ENCODE results near the gene HAUS6.
"Not testable (repeated sequence)": the region's sequence is repeated elsewhere in the genome, so short reads cannot be mapped to it uniquely, and the experiment has no call there.

The HAUS6 gene

GRCh38 chr9:19033015-19033414 is 69.7 kb downstream of the HAUS6 start, which contains the start of gene SAXO1:
TSS of gene SAXO1 (minus strand) at chr9:19033209. CDS start at chr9:19032908, 301 bp downstream.
- no peak for DNase-seq (ENCODE audit: low read depth)

- no peak for DNase-seq (ENCODE audit: low read depth)
These were observed 70.3 kb downstream of the HAUS6 start for GRCh38 chr9:19032406-19032805.

DNA sequence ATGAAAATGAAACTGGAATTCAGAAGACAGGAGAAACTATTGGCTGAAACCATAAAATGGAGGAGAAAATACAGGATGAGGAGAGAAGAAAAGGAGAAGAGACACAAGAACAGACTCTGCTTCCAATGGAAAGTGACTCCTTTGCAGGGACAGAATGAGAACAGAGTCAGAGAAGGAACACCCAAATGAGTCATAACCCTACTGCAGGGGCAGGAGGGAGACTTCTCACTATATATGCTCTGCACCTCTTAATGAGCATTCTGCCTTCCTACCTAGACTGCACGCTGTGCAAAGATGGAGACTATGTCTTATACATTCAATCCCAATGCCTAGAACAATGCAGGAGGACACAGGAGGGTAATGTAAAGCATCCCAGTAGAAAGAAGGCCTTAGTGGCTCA is 71.8 kb downstream of the HAUS6 start:
- DNase-seq (ENCODE audit: low read depth): no peak

DNA sequence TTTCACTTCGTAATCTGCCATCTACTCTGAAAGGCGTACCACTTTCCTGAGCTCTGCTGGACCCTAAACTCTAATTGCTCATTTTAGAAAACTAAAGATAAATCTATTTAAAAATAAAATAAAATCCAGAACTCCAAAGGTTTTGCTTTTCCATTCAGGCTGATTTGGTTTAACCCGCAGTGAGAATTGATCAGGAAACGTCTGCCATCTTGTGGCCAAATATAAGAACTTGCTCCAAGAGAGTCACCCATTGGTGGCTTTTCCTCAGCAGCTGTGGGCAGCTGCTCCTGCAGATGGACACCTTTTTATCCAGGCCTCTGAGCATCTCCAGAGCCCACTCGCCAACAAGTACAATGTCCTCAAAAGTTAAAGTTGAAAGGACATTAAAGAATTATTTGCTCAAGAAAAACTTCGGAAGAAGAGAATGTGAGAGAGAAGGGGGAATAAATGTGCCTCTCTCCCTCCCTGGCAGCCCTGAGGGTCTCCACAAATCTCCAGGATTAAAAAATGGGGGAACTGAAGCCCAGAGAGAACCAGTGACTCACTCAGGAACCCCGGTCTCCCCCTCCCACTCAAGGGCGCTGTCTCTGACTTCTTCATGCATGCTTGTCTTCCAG is 73.8 kb downstream of the HAUS6 start:
- DNase-seq (ENCODE audit: low read depth): no peak

DNA sequence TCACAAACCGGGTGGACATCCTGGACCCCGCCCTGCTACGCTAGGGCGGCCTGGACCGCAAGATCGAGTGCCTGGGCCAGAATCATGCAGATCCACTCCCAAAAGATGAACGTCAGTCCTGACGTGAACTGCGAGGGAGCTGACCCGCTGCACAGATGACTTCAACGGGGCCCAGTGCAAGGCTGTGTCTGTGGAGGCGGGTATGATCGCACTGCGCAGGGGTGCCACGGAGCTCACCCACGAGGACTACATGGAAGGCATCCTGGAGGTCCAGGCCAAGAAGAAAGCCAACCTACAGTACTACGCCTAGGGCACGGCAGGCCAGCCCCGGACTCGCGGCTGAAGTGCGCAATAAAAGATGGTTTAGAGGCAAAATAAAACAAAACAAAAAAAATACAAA is 74.9 kb downstream of the HAUS6 start:
- no peak for DNase-seq (ENCODE audit: low read depth)

DNA sequence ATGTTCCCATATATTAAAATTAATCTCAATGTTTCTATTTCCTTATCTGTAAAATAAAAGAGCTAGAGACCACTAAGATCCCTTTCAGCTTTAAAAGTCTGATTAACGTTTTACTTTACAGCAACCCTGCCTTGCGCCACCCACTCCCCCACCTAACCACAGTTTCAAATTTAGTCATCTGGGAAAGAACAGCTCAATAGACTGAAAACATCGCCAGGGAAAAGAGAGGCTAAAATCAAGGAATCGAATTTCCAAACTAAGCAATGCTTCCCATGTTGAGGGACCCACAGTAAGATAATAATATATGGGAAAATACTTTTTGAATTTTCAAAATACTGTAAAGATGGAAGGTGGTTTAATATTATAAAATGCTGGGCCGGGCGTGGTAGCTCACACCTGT is 76.3 kb downstream of the HAUS6 start:
- DNase-seq (ENCODE audit: low read depth): no peak

GRCh38 chr9:19023078-19023477 is 79.6 kb downstream of the HAUS6 start:
- no peak for DNase-seq (ENCODE audit: low read depth)

DNA sequence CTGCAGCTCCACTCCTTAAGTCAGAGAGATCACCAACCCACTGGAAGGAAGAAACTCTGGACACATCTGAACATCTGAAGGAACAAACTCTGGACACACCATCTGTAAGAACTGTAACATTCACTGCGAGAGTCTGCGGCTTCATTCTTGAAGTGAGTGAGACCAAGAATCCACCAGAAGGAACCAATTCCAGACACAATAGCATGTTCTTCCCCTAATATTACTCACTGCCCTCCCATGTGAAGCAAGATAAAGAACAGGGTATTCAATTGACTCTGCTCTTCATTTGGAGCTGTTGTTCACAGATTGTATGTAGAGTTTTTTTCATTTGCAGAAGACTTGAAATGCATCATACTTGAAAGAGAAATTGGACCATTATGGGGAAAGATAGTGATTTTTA is 80.5 kb downstream of the HAUS6 start:
- no peak for DNase-seq (ENCODE audit: low read depth)

DNA sequence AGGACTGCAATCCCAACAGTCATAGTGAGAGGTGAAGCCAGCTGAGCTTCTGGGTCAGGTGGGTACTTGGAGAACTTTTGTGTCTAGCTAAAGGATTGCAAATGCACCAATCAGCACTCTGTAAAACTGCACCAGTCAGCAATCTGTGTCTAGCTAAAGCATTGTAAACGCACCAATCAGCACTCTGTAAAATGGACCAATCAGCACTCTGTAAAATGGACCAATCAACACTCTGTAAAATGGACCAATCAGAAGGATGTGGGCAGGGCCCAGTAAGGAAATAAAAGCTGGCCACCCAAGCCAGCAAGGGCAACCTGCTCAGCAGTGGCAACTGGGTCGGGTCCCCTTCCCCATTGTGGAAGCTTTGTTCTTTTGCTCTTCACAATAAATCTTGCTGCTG is 81.1 kb downstream of the HAUS6 start:
- DNase-seq (ENCODE audit: low read depth): not testable (repeated sequence)

- DNase-seq (ENCODE audit: low read depth): no peak
These were observed 81.7 kb downstream of the HAUS6 start for GRCh38 chr9:19020886-19021455.

DNA sequence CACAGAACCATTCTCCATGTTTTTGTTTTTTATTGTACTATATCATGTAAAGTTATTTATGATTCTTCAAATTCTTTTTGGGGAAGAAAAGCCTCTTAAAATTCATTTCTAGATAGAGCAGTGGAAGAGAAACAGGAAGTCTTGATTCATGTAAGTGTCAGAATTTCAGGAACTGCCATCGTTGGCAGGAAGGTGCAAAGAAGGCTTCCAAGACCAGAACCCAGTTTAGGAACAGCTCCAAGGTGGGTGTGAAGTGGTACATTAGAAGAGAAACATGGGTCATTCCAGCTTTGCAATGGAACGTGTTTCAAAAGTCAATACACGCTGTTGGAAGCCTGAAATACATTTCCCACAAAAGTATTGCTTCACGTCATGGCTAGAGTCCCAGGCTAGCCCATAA is 84.5 kb downstream of the HAUS6 start:
- no peak for DNase-seq (ENCODE audit: low read depth)

GRCh38 chr9:19009391-19009965 is 93.2 kb downstream of the HAUS6 start:
- DNase-seq (ENCODE audit: low read depth): no peak

Data from stimulated activated CD8-positive, alpha-beta memory T cell treated with anti-CD3 and anti-CD28 coated beads, Interleukin-4, amount 100 ng/mL, for 24 hours (primary cell).